G401 (cell line): ENCODE data around the gene PPP1R3G. TPM values are rescaled to one million over a fixed set of nuclear protein-coding genes. Genes with fewer than 3 reads are reported as not detected.
"Not testable (repeated sequence)": the region's sequence is repeated elsewhere in the genome, so short reads cannot be mapped to it uniquely, and the experiment has no call there.

Experiments
- DNase-seq: peaks from one replicate; pipeline ENCODE4 v3.0.0-alpha.2; 2015; ENCODE audit warnings: low spot score
- in situ Hi-C: cut with HindIII; loops from 2 replicates; pipeline ENCODE4 v1.10.0; 2016; ENCODE audit warnings: low sequenced_read_pairs, mixed read lengths
- total RNA-seq: library from RNA; depleted of rRNA; stranded (reverse); fragments of >200 nt; shearing (Covaris generic); gene quantifications from 2 replicates; pipeline ENCODE4 v1.2.3, GENCODE V29; 2014; rRNA removed

Gene PPP1R3G
- 0.25 and 0.58 TPM in 2 replicates for total RNA-seq

GRCh38 chr6:5084781-5085647 lies at the start of gene PPP1R3G:
Gene PPP1R3G (plus strand): TSS chr6:5085341. CDS start chr6:5085486, 145 bp downstream.
- in situ Hi-C loops, result no loop called here
- DNase-seq, result no peak

- in situ Hi-C loops, result no loop called here
- no peak for DNase-seq
Observed at GRCh38 chr6:5036269-5036668, 48.9 kb upstream of the PPP1R3G start.

- no peak for DNase-seq
- in situ Hi-C loops, result no loop called here
Observed at GRCh38 chr6:5041955-5042354, 43.2 kb upstream of the PPP1R3G start.

- in situ Hi-C loops, result no loop called here
- no peak for DNase-seq
Observed at GRCh38 chr6:5042436-5042835, 42.7 kb upstream of the PPP1R3G start.

- no peak for DNase-seq
Observed at GRCh38 chr6:5044866-5045265, 40.3 kb upstream of the PPP1R3G start.

GRCh38 chr6:5045416-5045815 lies 39.7 kb upstream of the PPP1R3G start:
- in situ Hi-C loops, result no loop called here
- DNase-seq, result no peak

More at GRCh38 chr6:5044866-5045265, 40.3 kb upstream of the PPP1R3G start:
- in situ Hi-C loops, result no loop called here

GRCh38 chr6:5046430-5046829 lies 38.7 kb upstream of the PPP1R3G start:
- no peak for DNase-seq
- in situ Hi-C loops, result no loop called here

- in situ Hi-C loops, result no loop called here
Observed at GRCh38 chr6:5050009-5050408, 35.1 kb upstream of the PPP1R3G start.

GRCh38 chr6:5051394-5051793 lies 33.7 kb upstream of the PPP1R3G start:
- in situ Hi-C loops, result no loop called here
- no peak for DNase-seq

More at GRCh38 chr6:5050009-5050408, 35.1 kb upstream of the PPP1R3G start:
- no peak for DNase-seq

- in situ Hi-C loops, result no loop called here
- DNase-seq, result no peak
Observed at GRCh38 chr6:5053038-5053437, 32.1 kb upstream of the PPP1R3G start.

GRCh38 chr6:5053864-5054244 lies 31.3 kb upstream of the PPP1R3G start:
- in situ Hi-C loops, result no loop called here
- no peak for DNase-seq

GRCh38 chr6:5054245-5054873 lies 30.8 kb upstream of the PPP1R3G start:
- in situ Hi-C loops, result no loop called here
- no peak for DNase-seq

GRCh38 chr6:5055118-5055517 lies 30.0 kb upstream of the PPP1R3G start:
- in situ Hi-C loops, result no loop called here

GRCh38 chr6:5058254-5058653 lies 26.9 kb upstream of the PPP1R3G start:
- no peak for DNase-seq
- in situ Hi-C loops, result no loop called here

More at GRCh38 chr6:5055118-5055517, 30.0 kb upstream of the PPP1R3G start:
- no peak for DNase-seq

- in situ Hi-C loops, result no loop called here
- no peak for DNase-seq
Observed at GRCh38 chr6:5059036-5059896, 25.9 kb upstream of the PPP1R3G start.

- DNase-seq, in situ Hi-C loops: not testable (repeated sequence)
Observed at GRCh38 chr6:5060439-5060838, 24.7 kb upstream of the PPP1R3G start.

- no peak for DNase-seq
- in situ Hi-C loops, result no loop called here
Observed at GRCh38 chr6:5061152-5061551, 24.0 kb upstream of the PPP1R3G start.

GRCh38 chr6:5063617-5064016 lies 21.5 kb upstream of the PPP1R3G start:
- in situ Hi-C loops, result no loop called here
- no peak for DNase-seq

- in situ Hi-C loops, result no loop called here
- DNase-seq, result no peak
Observed at GRCh38 chr6:5066456-5067093, 18.6 kb upstream of the PPP1R3G start.
